ENCODE results near the gene ZCCHC17.

Gene ZCCHC17

DNA sequence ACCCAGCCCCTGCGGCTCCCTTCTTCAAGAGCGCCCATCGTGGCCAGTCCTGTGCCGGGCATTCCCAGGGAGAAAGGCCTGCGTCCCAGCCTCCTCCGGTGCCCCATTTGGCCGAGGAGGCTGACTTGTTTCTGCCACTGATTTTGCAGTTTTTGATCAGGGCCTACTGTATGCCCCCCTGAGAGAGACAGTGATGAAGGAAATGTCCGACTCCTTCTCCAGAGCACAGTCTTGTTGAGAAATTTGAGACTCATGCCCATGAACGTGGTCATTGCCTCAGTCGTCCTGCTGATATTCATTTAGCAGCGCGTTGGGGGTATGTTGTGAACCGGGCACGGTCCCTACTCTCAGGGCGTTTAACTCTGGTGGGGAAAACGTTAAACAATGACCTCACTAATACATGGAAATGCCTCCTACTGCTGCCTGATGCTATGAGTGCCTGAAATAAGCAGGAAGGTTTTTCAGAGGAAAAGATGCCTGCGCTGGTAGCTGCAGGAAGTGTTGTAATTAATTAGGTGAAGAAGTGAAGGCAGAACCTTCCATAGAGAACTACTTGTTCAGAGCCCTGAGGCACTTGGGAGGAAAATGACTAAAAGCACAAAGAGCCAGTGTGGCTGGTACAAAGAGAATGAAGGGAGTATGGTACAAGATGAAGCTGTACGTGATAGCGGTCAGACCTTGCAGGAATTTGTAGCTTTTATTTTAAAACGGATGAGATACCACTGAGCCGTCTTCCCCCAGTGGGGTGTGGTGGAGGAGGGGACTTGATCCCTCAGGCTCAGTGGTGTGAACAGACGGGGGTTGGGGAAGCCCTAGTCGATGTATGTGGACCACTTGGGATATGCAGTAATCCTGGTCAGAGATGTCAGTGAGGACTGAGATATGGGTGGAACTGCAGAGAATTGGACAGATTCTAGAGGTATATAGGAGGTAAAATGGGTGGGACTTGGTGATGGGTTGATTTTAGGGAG lies 730 bp downstream of the ZCCHC17 start:
- Mint-ChIP-seq H3K4me3 (no peak overlapping the region), H3K27me3 (ENCODE audit: low read depth) (no peaks in the 10 kb centered on the region), H3K9me3 (no peaks in the 10 kb centered on the region), H3K36me3 (ENCODE audit: low read depth) (peaks cover 15% of the 10 kb centered on the region), H3K4me1 (peaks cover 26% of the 10 kb centered on the region), H3K27ac (no peak overlapping the region)
- TF ChIP-seq, protein P1, sequence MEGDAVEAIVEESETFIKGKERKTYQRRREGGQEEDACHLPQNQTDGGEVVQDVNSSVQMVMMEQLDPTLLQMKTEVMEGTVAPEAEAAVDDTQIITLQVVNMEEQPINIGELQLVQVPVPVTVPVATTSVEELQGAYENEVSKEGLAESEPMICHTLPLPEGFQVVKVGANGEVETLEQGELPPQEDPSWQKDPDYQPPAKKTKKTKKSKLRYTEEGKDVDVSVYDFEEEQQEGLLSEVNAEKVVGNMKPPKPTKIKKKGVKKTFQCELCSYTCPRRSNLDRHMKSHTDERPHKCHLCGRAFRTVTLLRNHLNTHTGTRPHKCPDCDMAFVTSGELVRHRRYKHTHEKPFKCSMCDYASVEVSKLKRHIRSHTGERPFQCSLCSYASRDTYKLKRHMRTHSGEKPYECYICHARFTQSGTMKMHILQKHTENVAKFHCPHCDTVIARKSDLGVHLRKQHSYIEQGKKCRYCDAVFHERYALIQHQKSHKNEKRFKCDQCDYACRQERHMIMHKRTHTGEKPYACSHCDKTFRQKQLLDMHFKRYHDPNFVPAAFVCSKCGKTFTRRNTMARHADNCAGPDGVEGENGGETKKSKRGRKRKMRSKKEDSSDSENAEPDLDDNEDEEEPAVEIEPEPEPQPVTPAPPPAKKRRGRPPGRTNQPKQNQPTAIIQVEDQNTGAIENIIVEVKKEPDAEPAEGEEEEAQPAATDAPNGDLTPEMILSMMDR (IDR thresholded peaks at IDR 0.05; ENCODE audit: unreplicated experiment in 3 of 3): no peak

DNA sequence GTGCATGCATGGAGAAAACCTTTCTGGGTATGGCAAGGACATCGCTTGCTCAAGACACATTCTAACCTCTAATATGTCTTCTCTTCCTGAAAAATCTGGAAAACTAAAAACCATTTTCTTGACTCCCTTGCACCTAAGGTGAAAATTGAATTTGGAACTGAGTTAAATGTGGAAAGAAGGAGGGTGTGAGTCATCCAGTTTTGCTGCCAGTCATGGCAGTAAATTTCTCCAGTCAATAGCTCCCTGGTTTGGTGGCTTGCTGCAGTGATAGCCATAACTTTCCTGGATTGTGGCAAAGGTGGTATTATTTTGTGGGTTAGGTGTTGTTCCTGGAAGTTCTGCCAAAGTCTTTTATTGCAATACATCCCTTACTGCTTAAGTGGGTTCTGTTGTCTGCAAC lies 2.5 kb downstream of the ZCCHC17 start:
- Mint-ChIP-seq H3K27me3 (ENCODE audit: low read depth) (no peaks in the 10 kb centered on the region), H3K4me3 (peak overlapping the region in 2 of 3 experiments; percentile 14 to 22), H3K4me1 (peaks cover 26% of the 10 kb centered on the region), H3K27ac (no peak overlapping the region), H3K36me3 (ENCODE audit: low read depth) (peaks cover 5% of the 10 kb centered on the region), H3K9me3 (no peaks in the 10 kb centered on the region)
- TF ChIP-seq, protein P1 (IDR thresholded peaks at IDR 0.05; ENCODE audit: unreplicated experiment in 3 of 3): no peak

DNA sequence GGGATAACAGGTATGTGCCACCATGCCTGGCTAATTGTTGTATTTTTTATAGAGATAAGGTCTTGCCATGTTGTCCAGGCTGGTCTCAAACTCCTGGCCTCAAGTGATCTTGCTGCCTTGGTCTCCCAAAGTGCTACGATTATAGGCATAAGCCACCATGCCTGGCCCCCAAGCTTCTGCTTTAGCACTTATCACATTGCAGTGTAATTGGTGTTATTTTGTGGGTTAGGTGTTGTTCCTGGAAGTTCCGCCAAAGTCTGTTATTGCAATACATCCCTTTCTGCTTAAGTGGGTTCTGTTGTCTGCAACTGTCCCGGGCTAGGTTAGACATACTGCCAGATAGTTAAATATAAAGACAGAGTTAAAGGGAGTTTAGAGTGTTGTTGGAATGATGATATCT lies 3.4 kb downstream of the ZCCHC17 start:
- Mint-ChIP-seq H3K27me3 (ENCODE audit: low read depth) (no peaks in the 10 kb centered on the region), H3K4me3 (peak overlapping the region in 2 of 3 experiments; percentile 24 to 50)

DNA sequence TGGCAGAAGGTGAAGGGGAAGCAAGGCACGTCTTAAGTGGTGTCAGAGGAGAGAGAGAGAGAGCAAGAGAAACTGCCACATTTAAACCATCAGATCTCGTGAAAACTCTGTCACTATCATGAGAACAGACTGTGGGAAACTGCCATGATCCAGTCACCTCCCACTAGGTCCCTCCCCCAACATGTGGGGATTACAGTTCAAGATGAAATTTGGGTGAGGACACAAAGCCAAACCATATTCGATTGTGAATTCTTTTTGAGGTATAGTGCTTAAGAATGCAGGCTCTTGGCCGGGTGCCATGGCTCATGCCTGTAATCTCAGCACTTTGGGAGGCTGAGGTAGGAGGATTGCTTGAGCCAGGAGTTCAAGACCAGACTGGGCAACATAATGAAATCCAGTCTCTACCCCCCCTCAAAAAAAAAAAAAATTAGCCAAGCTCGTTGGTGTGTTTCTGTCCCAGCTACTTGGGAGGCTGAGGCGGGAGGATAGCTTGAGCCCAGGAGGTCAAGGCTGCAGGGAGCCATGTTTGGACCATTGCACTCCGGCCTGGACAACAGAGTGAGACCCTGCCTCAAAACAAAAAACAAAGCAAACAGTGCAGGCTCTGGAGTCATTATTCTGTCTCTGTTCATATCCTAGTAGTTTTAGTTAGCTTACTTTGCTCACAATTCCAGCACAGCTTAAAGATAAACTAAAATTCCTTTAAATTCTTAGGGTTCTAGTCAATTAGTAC lies 6.0 kb downstream of the ZCCHC17 start:
- Mint-ChIP-seq H3K4me3 (no peak overlapping the region), H3K4me1 (peaks cover 15% of the 10 kb centered on the region), H3K27ac (no peak overlapping the region), H3K36me3 (ENCODE audit: low read depth) (peaks cover 5% of the 10 kb centered on the region), H3K27me3 (ENCODE audit: low read depth) (no peaks in the 10 kb centered on the region), H3K9me3 (no peaks in the 10 kb centered on the region)
- TF ChIP-seq, protein P1 (IDR thresholded peaks at IDR 0.05; ENCODE audit: unreplicated experiment in 3 of 3): no peak

More for the DNA sequence above, 3.4 kb downstream of the ZCCHC17 start:
- Mint-ChIP-seq H3K4me1 (peaks cover 21% of the 10 kb centered on the region), H3K36me3 (ENCODE audit: low read depth) (no peaks in the 10 kb centered on the region), H3K9me3 (no peaks in the 10 kb centered on the region), H3K27ac (no peak overlapping the region)
- TF ChIP-seq, protein P1 (IDR thresholded peaks at IDR 0.05; ENCODE audit: unreplicated experiment in 3 of 3): no peak

DNA sequence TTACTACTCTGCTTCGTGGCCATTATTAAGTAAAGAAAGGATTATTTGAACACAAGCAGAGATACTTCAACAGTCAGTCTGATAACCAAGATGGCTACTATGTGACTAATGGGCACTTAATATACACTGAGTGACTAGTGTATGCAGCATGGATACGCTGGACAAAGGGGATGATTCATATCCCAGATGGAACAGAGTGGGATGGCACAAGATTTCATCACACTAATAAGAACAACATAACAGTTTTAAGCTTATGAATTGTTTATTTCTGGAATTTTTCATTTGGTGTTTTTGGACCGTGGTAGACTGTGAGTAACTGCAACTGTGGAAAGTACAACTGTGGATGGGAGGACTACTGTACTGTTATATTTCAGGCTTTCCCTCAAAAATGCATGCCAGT lies 9.4 kb downstream of the ZCCHC17 start:
- H3K36me3 Mint-ChIP-seq (ENCODE audit: low read depth): peaks cover 24% of the 10 kb centered on the region
- H3K4me3 Mint-ChIP-seq: no peak overlapping the region
- TF ChIP-seq, protein P1 (IDR thresholded peaks at IDR 0.05; ENCODE audit: unreplicated experiment in 3 of 3): no peak
- no peaks in the 10 kb centered on the region for H3K9me3 Mint-ChIP-seq
- H3K27me3 Mint-ChIP-seq (ENCODE audit: low read depth): no peaks in the 10 kb centered on the region
- no peaks in the 10 kb centered on the region for H3K4me1 Mint-ChIP-seq
- no peak overlapping the region for H3K27ac Mint-ChIP-seq

Measured in nephron (organoid).